HCT116 (cell line): Measurements from ENCODE around the gene MYO1E. TPM values are rescaled to one million over a fixed set of nuclear protein-coding genes. Genes with fewer than 3 reads are reported as not detected.

Experiments used
- ATAC-seq: fragments of 200-7000 bp; cut with Tn5 transposase; 2 replicates; pipeline ENCODE4 v1.9.1; 2020; ENCODE audit warnings: mild to moderate bottlenecking, moderate library complexity
- BruUV-seq: library from RNA; stranded (reverse); fragments of 400-500 nt; replicated peaks from 2 replicates; lab custom pipeline; 2021; lab: Mats Ljungman, UMichigan
- CTCF ChIA-PET: fragments of 300-600 bp; sonication (Branson Sonifier 250); formaldehyde crosslinking; loops from one replicate; lab custom pipeline; 2021; ENCODE audit warnings: antibody characterized with exemption; lab: Charles Lee
- POLR2A ChIA-PET: fragments of 300-600, 350-600 bp; sonication (Branson Sonifier 250); formaldehyde crosslinking; loops from one replicate; lab custom pipeline; 2021; ENCODE audit warnings: antibody characterized with exemption; lab: Charles Lee
- RAD21 ChIA-PET, 2 experiments: fragments of 300-600 bp; sonication (Branson Sonifier 250); formaldehyde crosslinking; loops; one replicate each; lab custom pipeline; 2023; ENCODE audit warnings: low total read pairs in 2 of 2; ENCODE audit not compliant: uncharacterized antibody in 2 of 2, unreplicated experiment in 2 of 2, low non-redundant PET in 1 of 2; lab: Charles Lee
- DNase-seq: peaks from one replicate; pipeline ENCODE4 v3.0.0-alpha.2; 2010; ENCODE audit warnings: low read depth, low spot score
- H2AFZ ChIP-seq: fragments of 200-600 bp; shearing (Covaris generic), sonication (generic); 2 replicates; pipeline ENCODE4 v1.6.1; 2017; ENCODE audit warnings: low read depth, mixed run types, mixed read lengths, antibody characterized with exemption, low read length; ENCODE audit not compliant: poor library complexity, severe bottlenecking
- H3K27ac ChIP-seq: 2 replicates; pipeline ENCODE4 v1.5.1; 2012; ENCODE audit warnings: low read depth, low read length
- H3K27me3 ChIP-seq: fragments of 200-600 bp; sonication (generic); 2 replicates; pipeline ENCODE4 v1.6.1; 2016; ENCODE audit warnings: mixed run types, low read length, mixed read lengths; ENCODE audit not compliant: insufficient read depth
- H3K36me3 ChIP-seq, 2 experiments: fragments of 200-500 bp in 1 of 2; fragments of 200-600 bp in 1 of 2; sonication (Bioruptor generic) in 1 of 2; sonication (generic) in 1 of 2; 2 replicates each; pipeline versions ENCODE4 v1.5.1 to v1.6.1; 2014 to 2016; ENCODE audit warnings: low read length in 2 of 2, inconsistent platforms in 1 of 2, mixed read lengths in 1 of 2, mixed run types in 1 of 2; ENCODE audit not compliant: insufficient read depth in 2 of 2, control insufficient read depth in 1 of 2
- H3K4me1 ChIP-seq, 2 experiments: fragments of 200-600 bp in 1 of 2; sonication (generic) in 1 of 2; 2 replicates each; pipeline versions ENCODE4 v1.5.1 to v1.6.1; 2012 to 2017; ENCODE audit warnings: low read length in 2 of 2, inconsistent platforms in 1 of 2, mild to moderate bottlenecking in 1 of 2, mixed read lengths in 1 of 2, mixed run types in 1 of 2, moderate library complexity in 1 of 2; ENCODE audit not compliant: insufficient read depth in 2 of 2, control insufficient read depth in 1 of 2
- H3K4me2 ChIP-seq: fragments of 200-600 bp; sonication (generic); 2 replicates; pipeline ENCODE4 v1.6.1; 2017; ENCODE audit warnings: mixed run types, low read length, mixed read lengths
- H3K4me3 ChIP-seq, 2 experiments: fragments of 200-600 bp in 1 of 2; sonication (generic) in 1 of 2; replicated peaks in 1 of 2; 2 replicates each; pipeline ENCODE4 v1.5.1; 2011 to 2016; ENCODE audit warnings: low read length in 2 of 2, control low read depth in 1 of 2, low read depth in 1 of 2, mild to moderate bottlenecking in 1 of 2, mixed read lengths in 1 of 2, mixed run types in 1 of 2
- H3K79me2 ChIP-seq: fragments of 200-600 bp; sonication (generic); 2 replicates; pipeline ENCODE4 v1.6.1; 2017; ENCODE audit warnings: mild to moderate bottlenecking, mixed run types, low read length, moderate library complexity, mixed read lengths; ENCODE audit not compliant: insufficient read depth
- H3K9ac ChIP-seq: fragments of 200-600 bp; sonication (generic); 2 replicates; pipeline ENCODE4 v1.6.1; 2016; ENCODE audit warnings: low read length, mixed read lengths
- H3K9me2 ChIP-seq: fragments of 200-600 bp; sonication (generic), shearing (Covaris generic); 2 replicates; pipeline ENCODE4 v1.6.1; 2017; ENCODE audit warnings: mixed run types, mild to moderate bottlenecking, moderate library complexity; ENCODE audit not compliant: insufficient read depth
- H3K9me3 ChIP-seq, 2 experiments: fragments of 200-500 bp in 1 of 2; fragments of 200-600 bp in 1 of 2; sonication (Bioruptor generic) in 1 of 2; sonication (generic) in 1 of 2; 2 replicates each; pipeline ENCODE4 v1.6.1; 2014 to 2017; ENCODE audit warnings: low read length in 2 of 2, mixed read lengths in 2 of 2, inconsistent platforms in 1 of 2, low read depth in 1 of 2, mild to moderate bottlenecking in 1 of 2, mixed run types in 1 of 2, moderate library complexity in 1 of 2; ENCODE audit not compliant: control insufficient read depth in 1 of 2, insufficient read depth in 1 of 2
- H4K20me1 ChIP-seq: fragments of 200-600 bp; sonication (generic), shearing (Covaris generic); 2 replicates; pipeline ENCODE4 v1.6.1; 2017; ENCODE audit warnings: mixed run types, mild to moderate bottlenecking, moderate library complexity; ENCODE audit not compliant: insufficient read depth
- ATF3 ChIP-seq: IDR thresholded peaks from 2 replicates; pipeline ENCODE4 v1.6.1; 2012
- CBX3 ChIP-seq: IDR thresholded peaks from 2 replicates; pipeline ENCODE4 v1.6.1; 2012; ENCODE audit warnings: low read depth
- CTCF ChIP-seq, 3 experiments: fragments of 200-600 bp in 1 of 3; sonication (generic) in 1 of 3; IDR thresholded peaks in 2 of 3; conservative IDR thresholded peaks in 1 of 3; 2 replicates each; pipeline ENCODE4 v1.5.1; 2012 to 2017; ENCODE audit warnings: low read depth in 2 of 3, low read length in 2 of 3, antibody characterized with exemption in 1 of 3, borderline replicate concordance in 1 of 3, control low read depth in 1 of 3, mild to moderate bottlenecking in 1 of 3, mixed read lengths in 1 of 3, mixed run types in 1 of 3, moderate library complexity in 1 of 3; ENCODE audit not compliant: insufficient read depth in 1 of 3
- EGR1 ChIP-seq: IDR thresholded peaks from 2 replicates; pipeline ENCODE4 v1.6.1; 2012; ENCODE audit warnings: low read depth
- ELF1 ChIP-seq: IDR thresholded peaks from 2 replicates; pipeline ENCODE4 v1.6.1; 2012; ENCODE audit warnings: low read depth, borderline replicate concordance
- EZH2 ChIP-seq: fragments of 200-600 bp; sonication (generic); IDR thresholded peaks from 2 replicates; pipeline ENCODE4 v1.6.1; 2017; ENCODE audit warnings: antibody characterized with exemption, mixed run types
- FOSL1 ChIP-seq: IDR thresholded peaks from 2 replicates; pipeline ENCODE4 v1.6.1; 2012; ENCODE audit warnings: low read depth
- JUND ChIP-seq: IDR thresholded peaks from 2 replicates; pipeline ENCODE4 v1.6.1; 2012
- POLR2A ChIP-seq: IDR thresholded peaks from 2 replicates; pipeline ENCODE4 v1.7.0; 2011; ENCODE audit warnings: borderline replicate concordance; ENCODE audit not compliant: insufficient read depth, insufficient read length; ENCODE audit errors: extremely low read depth
- SIN3A ChIP-seq: IDR thresholded peaks from 2 replicates; pipeline ENCODE4 v1.6.1; 2012; ENCODE audit warnings: low read depth
- SP1 ChIP-seq: IDR thresholded peaks from 2 replicates; pipeline ENCODE4 v1.6.1; 2012; ENCODE audit warnings: low read depth
- SRF ChIP-seq: IDR thresholded peaks from 2 replicates; pipeline ENCODE4 v1.6.1; 2012; ENCODE audit warnings: low read depth
- TCF7L2 ChIP-seq: IDR thresholded peaks from 2 replicates; pipeline ENCODE4 v1.7.0; 2011; ENCODE audit warnings: borderline replicate concordance, inconsistent platforms; ENCODE audit not compliant: insufficient read depth, insufficient read length; ENCODE audit errors: extremely low read depth
- ZBTB33 ChIP-seq: IDR thresholded peaks from 2 replicates; pipeline ENCODE4 v1.6.1; 2011; ENCODE audit warnings: mild to moderate bottlenecking, low read length, moderate library complexity; ENCODE audit not compliant: insufficient replicate concordance; ENCODE audit errors: extremely low read depth
- ZFX ChIP-seq: fragments of 450-650 bp; IDR thresholded peaks from 2 replicates; pipeline ENCODE4 v1.6.1; 2017
- intact Hi-C: fragments of 100-400 bp; cut with micrococcal nuclease; formaldehyde crosslinking; loops from 2 replicates; pipeline ENCODE4 v1.10.0; 2022
- total RNA-seq: library from RNA; stranded (reverse); gene quantifications from one replicate; pipeline ENCODE4 v1.2.1, GENCODE V29; 2021; ENCODE audit not compliant: unreplicated experiment

Gene MYO1E
- total RNA-seq, 1 experiment from 2014 or later: 182 TPM

DNA sequence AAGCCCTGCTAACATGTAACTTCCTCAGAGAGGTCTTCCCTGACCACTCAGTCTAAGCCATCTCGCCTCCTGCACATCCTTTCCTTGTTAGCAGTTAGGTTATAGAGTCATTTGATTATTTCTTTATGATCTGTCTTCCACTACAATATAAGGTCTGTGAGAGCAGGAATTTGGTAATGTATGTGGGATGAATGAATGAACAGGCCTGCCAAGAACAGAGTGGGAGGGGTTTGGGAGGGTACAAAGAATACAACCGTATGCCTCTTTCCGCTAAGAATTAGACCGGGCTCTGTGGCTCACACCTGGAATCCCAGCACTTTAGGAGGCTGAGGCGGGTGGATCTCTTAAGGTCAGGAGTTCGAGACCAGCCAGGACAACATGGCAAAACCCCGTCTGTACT lies 32.4 kb upstream of the MYO1E start:
- Histone ChIP-seq H3K36me3 (no peaks in the 10 kb centered on the region), H3K9me2 (no peaks in the 10 kb centered on the region), H2AFZ (no peak overlapping the region), H3K4me3 (no peak overlapping the region), H3K4me2 (no peak overlapping the region), H3K9me3 (no peaks in the 10 kb centered on the region), H3K27me3 (no peaks in the 10 kb centered on the region), H3K27ac (no peak overlapping the region), H3K4me1 (peaks cover 0 to 1% of the 10 kb centered on the region in 2 experiments; a peak in 1 of 4 replicates), H3K9ac (no peak overlapping the region), H4K20me1 (no peaks in the 10 kb centered on the region), H3K79me2 (no peaks in the 10 kb centered on the region)
- POLR2A ChIA-PET: no interaction called here
- RAD21 ChIA-PET: no interaction called here
- TF ChIP-seq SIN3A (no peak), ATF3 (no peak), ZBTB33 (no peak), JUND (no peak), FOSL1 (no peak), ZFX (no peak), CTCF (IDR thresholded peaks at IDR 0.05 in 2 of 3, conservative IDR thresholded peaks at IDR 0.05 in 1 of 3; ENCODE audit: borderline replicate concordance in 1 of 3, insufficient read depth in 1 of 3, low read depth in 2 of 3, low read length in 2 of 3) (no peak), SP1 (no peak), CBX3 (no peak), ELF1 (no peak), EZH2 (no peak), TCF7L2 (no peak), POLR2A (no peak), SRF (no peak), EGR1 (no peak)
- BruUV-seq: no TSS peak
- CTCF ChIA-PET: no interaction called here
- intact Hi-C loops: no loop called here
- DNase-seq (no peak), ATAC-seq (no peak)
